Smooth muscle cell (in vitro differentiated cells): ENCODE results near the gene CA12. TPM values are rescaled to one million over a fixed set of nuclear protein-coding genes. Genes with fewer than 3 reads are reported as not detected.
"Not testable (repeated sequence)": the region's sequence is repeated elsewhere in the genome, so short reads cannot be mapped to it uniquely, and the experiment has no call there.

ENCODE experiments used
- DNase-seq: peaks from one replicate; lab custom pipeline; 2025; ENCODE audit not compliant: unreplicated experiment; lab: John Stamatoyannopoulos, UW
- H2AFZ ChIP-seq: fragments of 200-600 bp; sonication (generic); 2 replicates; pipeline ENCODE4 v1.6.0; 2016; ENCODE audit warnings: antibody characterized with exemption, low read depth, mild to moderate bottlenecking
- H3F3A ChIP-seq: fragments of 200-600 bp; sonication (generic); 2 replicates; pipeline ENCODE4 v1.6.0; 2017; ENCODE audit warnings: antibody characterized with exemption, low read depth
- H3K27ac ChIP-seq: fragments of 200-600 bp; sonication (generic); 2 replicates; pipeline ENCODE4 v1.5.1; 2016; ENCODE audit warnings: low read depth, mild to moderate bottlenecking
- H3K27me3 ChIP-seq: fragments of 200-600 bp; sonication (generic); 2 replicates; pipeline ENCODE4 v1.6.1; 2016; ENCODE audit warnings: low read depth, mild to moderate bottlenecking
- H3K36me3 ChIP-seq: fragments of 200-600 bp; sonication (generic); 2 replicates; pipeline ENCODE4 v1.5.1; 2016; ENCODE audit warnings: low read depth
- H3K4me1 ChIP-seq: fragments of 200-600 bp; sonication (generic); 2 replicates; pipeline ENCODE4 v1.5.1; 2016; ENCODE audit warnings: low read depth
- H3K4me2 ChIP-seq: fragments of 200-600 bp; sonication (generic); 2 replicates; pipeline ENCODE4 v1.6.0; 2016; ENCODE audit warnings: mild to moderate bottlenecking
- H3K4me3 ChIP-seq: fragments of 200-600 bp; sonication (generic); 2 replicates; pipeline ENCODE4 v1.5.1; 2016; ENCODE audit warnings: mild to moderate bottlenecking
- H3K79me2 ChIP-seq: fragments of 200-600 bp; sonication (generic); 2 replicates; pipeline ENCODE4 v1.6.0; 2016; ENCODE audit warnings: low read depth, mild to moderate bottlenecking
- H3K9ac ChIP-seq: fragments of 200-600 bp; sonication (generic); 2 replicates; pipeline ENCODE4 v1.6.0; 2016; ENCODE audit warnings: low read depth
- H3K9me3 ChIP-seq: fragments of 200-600 bp; sonication (generic); replicated peaks from 2 replicates; pipeline ENCODE4 v1.5.1; 2016; ENCODE audit warnings: low read depth
- H4K20me1 ChIP-seq: fragments of 200-600 bp; sonication (generic); 2 replicates; pipeline ENCODE4 v1.6.0; 2016; ENCODE audit warnings: low read depth
- CTCF ChIP-seq: fragments of 200-600 bp; sonication (generic); IDR thresholded peaks from 2 replicates; pipeline ENCODE4 v1.5.1; 2017; ENCODE audit warnings: borderline replicate concordance, mild to moderate bottlenecking, antibody characterized with exemption; ENCODE audit not compliant: insufficient read depth, poor library complexity, severe bottlenecking
- WGBS: methylation state at CpG from one replicate; pipeline ENCODE4 v1.1.7; 2016; ENCODE audit warnings: low lambda C conversion rate; 5-methylcytosine and 5-hydroxymethylcytosine counted together
- polyA plus RNA-seq: library from polyadenylated mRNA; unstranded; fragments of >200 nt; fragmentation: Nextera tagmentation; extraction: Ambion mirVana; gene quantifications from 2 replicates; pipeline ENCODE4 v1.2.1, GENCODE V29; 2016
- total RNA-seq: library from RNA; depleted of rRNA; stranded (reverse); fragments of >200 nt; gene quantifications from 2 replicates; pipeline ENCODE4 v1.2.3, GENCODE V29; 2014

CA12 gene
- total and polyA plus RNA-seq, 2 experiments from 2014 or later, result 13.5 to 14.0 TPM

- no peak overlapping the region for H3K27ac ChIP-seq
- no peaks in the 10 kb centered on the region for H3F3A ChIP-seq
- H3K4me1 ChIP-seq, result no peaks in the 10 kb centered on the region
- H3K4me3 ChIP-seq, result no peak overlapping the region
- no peaks in the 10 kb centered on the region for H3K36me3 ChIP-seq
- TF ChIP-seq CTCF, result no peak
- H3K27me3 ChIP-seq, result no peaks in the 10 kb centered on the region
- no peak overlapping the region for H3K4me2 ChIP-seq
- no peaks in the 10 kb centered on the region for H4K20me1 ChIP-seq
- H3K9me3 ChIP-seq, result no peaks in the 10 kb centered on the region
- WGBS, result 89% methylated on average over 8 of the region's 8 CpGs
- H3K79me2 ChIP-seq, result no peaks in the 10 kb centered on the region
- DNase-seq, result no peak
- no peak overlapping the region for H3K9ac ChIP-seq
- H2AFZ ChIP-seq, result no peak overlapping the region
Observed at GRCh38 chr15:63418811-63419210, 37.2 kb upstream of the CA12 start.

- Histone ChIP-seq H3K36me3 (no peaks in the 10 kb centered on the region), H2AFZ (no peak overlapping the region)
- DNase-seq, result no peak
Observed at GRCh38 chr15:63417721-63418120, 36.1 kb upstream of the CA12 start.

GRCh38 chr15:63417274-63417673 is 35.6 kb upstream of the CA12 start:
- not testable (repeated sequence) for H3K4me2 ChIP-seq, H3K4me3 ChIP-seq, H3K9me3 ChIP-seq, H4K20me1 ChIP-seq, DNase-seq, H3K27ac ChIP-seq, H2AFZ ChIP-seq, H3K4me1 ChIP-seq, H3F3A ChIP-seq, H3K9ac ChIP-seq, H3K27me3 ChIP-seq, H3K36me3 ChIP-seq, H3K79me2 ChIP-seq
- 74% methylated on average over 21 of the region's 21 CpGs for WGBS

More at GRCh38 chr15:63417721-63418120, 36.1 kb upstream of the CA12 start:
- H3K79me2 ChIP-seq, result no peaks in the 10 kb centered on the region
- no peaks in the 10 kb centered on the region for H3K9me3 ChIP-seq
- H3K4me2 ChIP-seq, result no peak overlapping the region
- H3K4me3 ChIP-seq, result no peak overlapping the region
- H4K20me1 ChIP-seq, result no peaks in the 10 kb centered on the region
- no peaks in the 10 kb centered on the region for H3F3A ChIP-seq
- H3K27me3 ChIP-seq, result no peaks in the 10 kb centered on the region
- 96% methylated on average over 4 of the region's 4 CpGs for WGBS
- no peak for TF ChIP-seq CTCF
- H3K4me1 ChIP-seq, result no peaks in the 10 kb centered on the region
- no peak overlapping the region for H3K27ac ChIP-seq
- H3K9ac ChIP-seq, result no peak overlapping the region

- Histone ChIP-seq H3K9me3 (no peaks in the 10 kb centered on the region), H3K27ac (no peak overlapping the region), H4K20me1 (no peaks in the 10 kb centered on the region), H3K4me1 (no peaks in the 10 kb centered on the region), H3K27me3 (no peaks in the 10 kb centered on the region), H3K9ac (no peak overlapping the region), H3F3A (no peaks in the 10 kb centered on the region), H3K4me3 (no peak overlapping the region), H2AFZ (no peak overlapping the region), H3K4me2 (no peak overlapping the region), H3K79me2 (no peaks in the 10 kb centered on the region), H3K36me3 (no peaks in the 10 kb centered on the region)
- TF ChIP-seq CTCF, result no peak
- DNase-seq, result no peak
- 98% methylated on average over 7 of the region's 7 CpGs for WGBS
Observed at GRCh38 chr15:63414474-63415120, 33.0 kb upstream of the CA12 start.
